ENCODE data around the gene FAM110D.
A peak's percentile ranks its signal among the peaks of the same experiment; 100 is the strongest.

FAM110D gene

GRCh38 chr1:26170472-26170821 is 11.6 kb downstream of the FAM110D start:
- no peaks in the 10 kb centered on the region for H3K27me3 ChIP-seq (ENCODE audit: insufficient read depth, poor library complexity, severe bottlenecking)
- no peak for DNase-seq (ENCODE audit: low read depth in 1 of 2, low spot score in 1 of 2)
- no peak for TF ChIP-seq SPI1 (IDR thresholded peaks at IDR 0.05; ENCODE audit: borderline replicate concordance, low read depth)
- TF ChIP-seq, protein P1, sequence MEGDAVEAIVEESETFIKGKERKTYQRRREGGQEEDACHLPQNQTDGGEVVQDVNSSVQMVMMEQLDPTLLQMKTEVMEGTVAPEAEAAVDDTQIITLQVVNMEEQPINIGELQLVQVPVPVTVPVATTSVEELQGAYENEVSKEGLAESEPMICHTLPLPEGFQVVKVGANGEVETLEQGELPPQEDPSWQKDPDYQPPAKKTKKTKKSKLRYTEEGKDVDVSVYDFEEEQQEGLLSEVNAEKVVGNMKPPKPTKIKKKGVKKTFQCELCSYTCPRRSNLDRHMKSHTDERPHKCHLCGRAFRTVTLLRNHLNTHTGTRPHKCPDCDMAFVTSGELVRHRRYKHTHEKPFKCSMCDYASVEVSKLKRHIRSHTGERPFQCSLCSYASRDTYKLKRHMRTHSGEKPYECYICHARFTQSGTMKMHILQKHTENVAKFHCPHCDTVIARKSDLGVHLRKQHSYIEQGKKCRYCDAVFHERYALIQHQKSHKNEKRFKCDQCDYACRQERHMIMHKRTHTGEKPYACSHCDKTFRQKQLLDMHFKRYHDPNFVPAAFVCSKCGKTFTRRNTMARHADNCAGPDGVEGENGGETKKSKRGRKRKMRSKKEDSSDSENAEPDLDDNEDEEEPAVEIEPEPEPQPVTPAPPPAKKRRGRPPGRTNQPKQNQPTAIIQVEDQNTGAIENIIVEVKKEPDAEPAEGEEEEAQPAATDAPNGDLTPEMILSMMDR (IDR thresholded peaks at IDR 0.05; ENCODE audit: insufficient read depth, low read length) = no peak
- no peak for TF ChIP-seq GABPA (IDR thresholded peaks at IDR 0.05; ENCODE audit: low read depth)
- TF ChIP-seq, protein P2, sequence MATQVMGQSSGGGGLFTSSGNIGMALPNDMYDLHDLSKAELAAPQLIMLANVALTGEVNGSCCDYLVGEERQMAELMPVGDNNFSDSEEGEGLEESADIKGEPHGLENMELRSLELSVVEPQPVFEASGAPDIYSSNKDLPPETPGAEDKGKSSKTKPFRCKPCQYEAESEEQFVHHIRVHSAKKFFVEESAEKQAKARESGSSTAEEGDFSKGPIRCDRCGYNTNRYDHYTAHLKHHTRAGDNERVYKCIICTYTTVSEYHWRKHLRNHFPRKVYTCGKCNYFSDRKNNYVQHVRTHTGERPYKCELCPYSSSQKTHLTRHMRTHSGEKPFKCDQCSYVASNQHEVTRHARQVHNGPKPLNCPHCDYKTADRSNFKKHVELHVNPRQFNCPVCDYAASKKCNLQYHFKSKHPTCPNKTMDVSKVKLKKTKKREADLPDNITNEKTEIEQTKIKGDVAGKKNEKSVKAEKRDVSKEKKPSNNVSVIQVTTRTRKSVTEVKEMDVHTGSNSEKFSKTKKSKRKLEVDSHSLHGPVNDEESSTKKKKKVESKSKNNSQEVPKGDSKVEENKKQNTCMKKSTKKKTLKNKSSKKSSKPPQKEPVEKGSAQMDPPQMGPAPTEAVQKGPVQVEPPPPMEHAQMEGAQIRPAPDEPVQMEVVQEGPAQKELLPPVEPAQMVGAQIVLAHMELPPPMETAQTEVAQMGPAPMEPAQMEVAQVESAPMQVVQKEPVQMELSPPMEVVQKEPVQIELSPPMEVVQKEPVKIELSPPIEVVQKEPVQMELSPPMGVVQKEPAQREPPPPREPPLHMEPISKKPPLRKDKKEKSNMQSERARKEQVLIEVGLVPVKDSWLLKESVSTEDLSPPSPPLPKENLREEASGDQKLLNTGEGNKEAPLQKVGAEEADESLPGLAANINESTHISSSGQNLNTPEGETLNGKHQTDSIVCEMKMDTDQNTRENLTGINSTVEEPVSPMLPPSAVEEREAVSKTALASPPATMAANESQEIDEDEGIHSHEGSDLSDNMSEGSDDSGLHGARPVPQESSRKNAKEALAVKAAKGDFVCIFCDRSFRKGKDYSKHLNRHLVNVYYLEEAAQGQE (IDR thresholded peaks at IDR 0.05; ENCODE audit: insufficient replicate concordance, low read depth) = no peak
- TF ChIP-seq POLR2AphosphoS5 (IDR thresholded peaks at IDR 0.05; ENCODE audit: low read depth) = no peak
- peak overlapping the region; percentile 79 for H3K27ac ChIP-seq (replicated peaks)
- peak overlapping the region; percentile 96 for H3K4me3 ChIP-seq (replicated peaks; ENCODE audit: insufficient read depth, low read length)

DNA sequence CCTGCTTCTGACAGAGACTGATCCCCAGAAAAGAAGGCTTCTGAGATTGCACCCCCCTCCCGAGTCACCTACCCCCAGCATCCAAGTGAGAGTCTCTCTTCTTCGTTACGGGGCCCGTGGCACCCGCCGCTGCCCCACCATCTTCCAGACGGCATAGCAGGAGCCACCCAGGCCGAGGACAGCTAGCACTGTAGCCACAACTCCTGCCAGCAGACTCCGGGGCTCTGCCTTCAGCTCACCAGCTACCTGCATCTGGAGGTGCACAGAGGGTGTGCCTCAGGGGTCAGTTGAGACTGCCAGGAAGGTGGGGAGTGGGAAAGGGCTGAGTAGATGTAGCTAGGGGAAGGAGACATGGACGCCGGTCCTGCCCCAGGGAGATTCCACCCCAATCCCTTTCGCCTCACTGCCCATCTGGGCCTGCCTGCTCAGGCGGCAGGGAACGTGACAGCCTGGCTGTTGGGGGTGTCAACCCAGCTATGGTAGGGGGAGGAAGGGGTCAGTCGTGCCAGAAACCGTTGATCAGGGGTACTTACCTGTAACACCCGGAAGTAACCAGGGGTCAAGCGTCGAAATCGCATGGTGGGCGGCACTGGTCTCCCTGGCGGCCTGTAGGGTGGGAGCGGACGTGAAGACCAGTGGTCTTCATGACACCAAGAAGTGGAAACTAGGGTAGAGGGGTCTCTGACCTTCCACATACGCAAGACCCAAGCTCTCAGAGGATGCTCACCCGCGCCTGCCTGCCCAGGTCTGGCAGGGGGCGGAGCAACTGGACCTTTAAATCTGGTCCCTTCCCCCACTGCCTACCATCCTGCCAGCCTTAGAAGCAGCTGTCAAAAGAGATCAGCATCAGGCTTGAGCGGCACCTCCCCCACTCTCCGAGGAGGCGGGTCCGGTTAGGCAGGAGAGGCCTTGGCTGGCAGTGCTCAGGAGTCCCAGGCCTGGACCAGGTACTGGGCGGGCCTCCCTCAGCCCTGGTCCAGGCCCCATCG is 12.5 kb downstream of the FAM110D start, which contains the start of gene ZNF593OS:
ZNF593OS (minus strand) TSS at position 749 of the 989 bp plus-strand sequence; CDS start at position 578, 171 bp downstream.
- TF ChIP-seq GABPA (IDR thresholded peaks at IDR 0.05; ENCODE audit: low read depth) = no peak
- no peak for TF ChIP-seq POLR2AphosphoS5 (IDR thresholded peaks at IDR 0.05; ENCODE audit: low read depth)
- no peak for TF ChIP-seq SPI1 (IDR thresholded peaks at IDR 0.05; ENCODE audit: borderline replicate concordance, low read depth)
- TF ChIP-seq, protein P1 (IDR thresholded peaks at IDR 0.05; ENCODE audit: insufficient read depth, low read length) = no peak
- TF ChIP-seq, protein P2 (IDR thresholded peaks at IDR 0.05; ENCODE audit: insufficient replicate concordance, low read depth) = no peak
- peak within 1 kb of the TSS; percentile 96 for H3K4me3 ChIP-seq (replicated peaks; ENCODE audit: insufficient read depth, low read length)
- no peaks in the 10 kb centered on the region for H3K27me3 ChIP-seq (ENCODE audit: insufficient read depth, poor library complexity, severe bottlenecking)
- no peak for DNase-seq (ENCODE audit: low read depth in 1 of 2, low spot score in 1 of 2)
- H3K27ac ChIP-seq (replicated peaks) = no peak within 1 kb of the TSS; the same call in 1 of the 2 replicates

DNA sequence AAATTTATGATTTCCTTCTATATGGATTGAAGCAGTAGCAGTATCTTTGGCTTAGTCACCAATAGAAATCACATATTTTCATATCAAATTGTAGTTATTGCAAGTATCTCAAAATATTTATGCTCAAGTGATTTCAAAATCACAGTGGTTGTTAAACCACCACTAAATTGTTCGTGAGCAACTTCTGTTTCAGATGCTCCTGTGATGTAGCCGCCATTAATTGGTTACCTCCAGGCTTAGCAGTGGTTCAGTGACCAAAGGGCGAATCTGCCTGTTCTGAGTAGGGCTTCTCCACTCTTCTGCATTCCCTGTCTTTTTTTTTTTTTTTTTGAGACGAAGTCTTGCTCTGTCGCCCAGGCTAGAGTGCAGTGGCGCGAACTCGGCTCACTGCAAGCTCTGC is 16.5 kb downstream of the FAM110D start:
- no peak overlapping the region for H3K4me3 ChIP-seq (replicated peaks; ENCODE audit: insufficient read depth, low read length)
- no peak for DNase-seq (ENCODE audit: low read depth in 1 of 2, low spot score in 1 of 2)
- no peak overlapping the region for H3K27ac ChIP-seq (replicated peaks)
- TF ChIP-seq GABPA (IDR thresholded peaks at IDR 0.05; ENCODE audit: low read depth) = no peak
- TF ChIP-seq, protein P2 (IDR thresholded peaks at IDR 0.05; ENCODE audit: insufficient replicate concordance, low read depth) = no peak
- TF ChIP-seq, protein P1 (IDR thresholded peaks at IDR 0.05; ENCODE audit: insufficient read depth, low read length) = no peak
- no peak for TF ChIP-seq SPI1 (IDR thresholded peaks at IDR 0.05; ENCODE audit: borderline replicate concordance, low read depth)
- no peak for TF ChIP-seq POLR2AphosphoS5 (IDR thresholded peaks at IDR 0.05; ENCODE audit: low read depth)
- H3K27me3 ChIP-seq (ENCODE audit: insufficient read depth, poor library complexity, severe bottlenecking) = no peaks in the 10 kb centered on the region
